ENCODE data around the gene EPHA7. TPM values are rescaled to one million over a fixed set of nuclear protein-coding genes. Genes with fewer than 3 reads are reported as not detected.

EPHA7 gene
- total RNA-seq, 1 experiment from 2014 or later: not detected

- in situ Hi-C loops (cut with HindIII; ENCODE audit: low pct_unique_long_range_greater_than_20kb, low sequenced_read_pairs): no loop called here
- DNase-seq (ENCODE audit: low read depth): no peak
Observed at GRCh38 chr6:93403390-93403789, 16.0 kb downstream of the EPHA7 start.

DNA sequence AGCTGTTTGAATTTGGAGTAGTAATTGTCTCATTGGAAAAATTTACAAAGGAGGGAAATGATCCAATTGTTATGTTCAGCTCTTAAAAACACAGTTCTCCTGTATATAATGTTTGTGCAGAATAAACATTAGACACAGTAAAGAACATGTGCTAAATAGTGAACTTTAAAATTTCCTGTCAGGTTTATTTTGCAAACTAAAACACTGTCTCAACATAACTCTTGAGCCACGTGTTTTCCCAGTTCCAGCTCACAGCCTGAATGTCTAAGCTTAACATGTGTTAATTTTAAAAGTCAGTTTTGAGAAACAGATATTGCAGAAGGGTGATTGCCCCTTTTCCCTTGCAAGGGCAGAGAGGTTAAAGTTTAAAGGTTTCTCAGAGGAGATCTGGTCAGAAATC is 20.6 kb downstream of the EPHA7 start:
- in situ Hi-C loops (cut with HindIII; ENCODE audit: low pct_unique_long_range_greater_than_20kb, low sequenced_read_pairs): no loop called here
- DNase-seq (ENCODE audit: low read depth): no peak

DNA sequence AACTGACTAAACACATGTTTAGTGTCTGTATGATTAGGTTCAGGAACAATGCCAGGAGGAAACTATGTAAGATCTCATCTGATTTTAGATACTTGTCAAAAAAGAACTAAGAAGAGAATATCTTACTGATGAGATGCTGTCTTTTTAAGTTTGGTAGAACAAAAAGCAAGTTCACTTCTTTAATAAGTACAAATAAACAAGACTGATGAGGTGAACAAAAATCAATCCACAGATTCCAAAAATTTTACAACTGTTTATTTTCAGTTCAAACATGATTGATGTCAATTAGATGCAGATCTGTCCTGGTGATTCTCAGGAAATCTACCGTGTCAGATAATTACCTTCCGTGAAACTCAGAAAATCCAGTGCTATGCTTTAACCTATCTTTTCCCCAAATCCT is 24.9 kb downstream of the EPHA7 start:
- in situ Hi-C loops (cut with HindIII; ENCODE audit: low pct_unique_long_range_greater_than_20kb, low sequenced_read_pairs): no loop called here
- DNase-seq (ENCODE audit: low read depth): no peak

- no peak for DNase-seq (ENCODE audit: low read depth)
- in situ Hi-C loops (cut with HindIII; ENCODE audit: low pct_unique_long_range_greater_than_20kb, low sequenced_read_pairs): no loop called here
Observed at GRCh38 chr6:93393554-93394074, 25.7 kb downstream of the EPHA7 start.

DNA sequence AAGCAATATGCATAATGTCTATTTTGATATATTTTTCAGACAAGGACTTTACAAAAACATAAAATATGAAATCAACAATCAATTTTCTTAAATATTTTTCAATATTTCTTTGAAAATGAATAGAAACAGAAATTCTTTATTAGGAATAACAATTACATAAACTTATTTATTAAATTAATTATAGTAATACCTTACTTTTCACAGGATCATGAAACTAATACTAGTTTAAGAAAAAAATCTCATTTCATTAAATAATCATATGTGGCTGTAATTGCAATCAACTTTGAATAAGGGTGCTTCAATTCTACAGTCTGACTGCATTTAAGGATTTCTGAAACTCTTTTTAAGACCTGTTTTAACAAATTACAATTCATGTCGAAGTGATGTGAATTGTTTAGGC is 26.6 kb downstream of the EPHA7 start:
- no peak for DNase-seq (ENCODE audit: low read depth)
- in situ Hi-C loops (cut with HindIII; ENCODE audit: low pct_unique_long_range_greater_than_20kb, low sequenced_read_pairs): no loop called here

GRCh38 chr6:93391965-93392364 is 27.4 kb downstream of the EPHA7 start:
- in situ Hi-C loops (cut with HindIII; ENCODE audit: low pct_unique_long_range_greater_than_20kb, low sequenced_read_pairs): no loop called here
- no peak for DNase-seq (ENCODE audit: low read depth)

- in situ Hi-C loops (cut with HindIII; ENCODE audit: low pct_unique_long_range_greater_than_20kb, low sequenced_read_pairs): no loop called here
- DNase-seq (ENCODE audit: low read depth): no peak
Observed at GRCh38 chr6:93389192-93389591, 30.2 kb downstream of the EPHA7 start.

DNA sequence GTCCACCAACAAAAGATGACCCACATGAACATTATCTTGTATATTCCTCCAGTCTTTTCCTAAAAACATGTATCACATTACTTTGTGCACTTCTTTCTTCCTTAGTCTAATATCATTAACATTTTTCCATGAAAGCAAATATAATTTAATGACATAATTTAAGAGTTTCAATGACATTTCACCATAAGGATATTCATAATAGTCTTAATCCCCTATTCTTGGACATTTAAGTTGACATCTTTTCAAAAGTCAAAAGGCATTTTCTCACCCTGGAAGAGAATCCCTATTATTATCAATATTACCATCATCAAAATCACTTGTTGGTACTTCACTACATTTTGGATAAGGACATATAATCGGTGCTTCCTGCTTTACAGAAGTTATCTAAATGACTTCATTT is 31.3 kb downstream of the EPHA7 start:
- in situ Hi-C loops (cut with HindIII; ENCODE audit: low pct_unique_long_range_greater_than_20kb, low sequenced_read_pairs): no loop called here
- no peak for DNase-seq (ENCODE audit: low read depth)

DNA sequence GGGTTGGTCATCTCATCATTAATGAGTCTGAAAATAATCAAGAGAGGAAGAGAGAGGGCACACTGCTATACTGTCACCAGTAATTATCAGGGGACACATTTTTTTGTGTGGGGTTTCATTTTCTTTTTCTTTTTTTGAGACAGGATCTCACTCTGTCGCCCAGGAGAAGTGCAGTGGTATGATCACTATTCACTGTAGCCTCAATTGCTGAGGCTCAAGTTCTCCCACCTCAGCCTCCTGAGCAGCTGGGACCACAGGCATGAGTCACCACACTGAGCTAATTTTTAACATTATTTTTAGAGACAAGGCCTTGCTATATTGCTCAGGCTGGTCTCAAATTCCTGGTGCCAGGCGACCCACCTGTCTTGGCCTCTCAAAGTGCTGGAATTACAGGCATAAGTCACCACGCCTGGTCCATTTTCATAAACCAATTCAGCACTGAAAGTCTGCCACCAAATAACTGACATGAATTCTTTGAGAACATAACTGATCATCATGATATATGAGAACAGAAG is 43.3 kb downstream of the EPHA7 start:
- DNase-seq (ENCODE audit: low read depth): no peak
- in situ Hi-C loops (cut with HindIII; ENCODE audit: low pct_unique_long_range_greater_than_20kb, low sequenced_read_pairs): no loop called here

DNA sequence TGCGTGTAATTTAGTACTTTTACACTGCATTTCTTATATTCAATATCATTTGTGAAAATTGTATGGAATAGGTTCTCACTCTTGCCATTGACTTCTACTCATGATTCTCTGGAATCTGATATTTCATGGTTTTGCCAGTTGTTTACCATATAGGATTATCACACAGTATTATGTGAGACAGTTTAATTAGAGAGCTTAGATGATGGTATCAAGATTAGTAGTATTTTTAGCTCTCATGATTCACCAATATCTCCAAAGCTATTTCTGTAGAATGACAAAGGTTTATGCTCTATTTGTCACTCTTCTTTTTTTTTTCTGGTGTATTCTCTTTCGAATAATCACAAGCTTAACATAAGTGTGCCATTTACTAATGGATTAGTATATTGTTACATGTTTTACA is 45.9 kb downstream of the EPHA7 start:
- no peak for DNase-seq (ENCODE audit: low read depth)
- in situ Hi-C loops (cut with HindIII; ENCODE audit: low pct_unique_long_range_greater_than_20kb, low sequenced_read_pairs): no loop called here

GRCh38 chr6:93371756-93372155 is 47.6 kb downstream of the EPHA7 start:
- no peak for DNase-seq (ENCODE audit: low read depth)
- in situ Hi-C loops (cut with HindIII; ENCODE audit: low pct_unique_long_range_greater_than_20kb, low sequenced_read_pairs): no loop called here

DNA sequence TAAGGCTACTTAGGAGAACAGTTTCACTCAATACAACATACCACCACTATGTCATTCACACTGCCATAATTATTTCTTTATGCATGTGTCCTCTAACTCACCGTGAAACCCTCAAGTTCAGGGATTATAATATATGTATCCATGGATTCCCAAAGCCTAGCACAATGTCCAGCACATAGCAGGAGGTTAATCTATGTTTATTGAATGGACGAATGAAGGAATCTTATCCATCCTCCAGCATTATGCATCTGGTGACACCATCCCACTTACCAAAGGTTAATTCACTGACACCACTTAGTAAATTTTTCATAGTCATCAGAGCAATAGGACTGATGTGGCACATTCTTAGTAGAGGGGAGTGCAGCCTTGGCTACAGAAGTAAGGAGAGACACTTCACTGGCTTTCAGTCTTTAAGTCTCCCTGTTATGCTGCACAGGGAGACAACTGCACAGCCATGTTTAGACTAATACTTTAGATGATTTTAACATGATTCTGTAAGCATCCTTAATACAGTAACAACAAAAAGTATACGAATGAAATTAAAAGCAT is 49.7 kb downstream of the EPHA7 start:
- in situ Hi-C loops (cut with HindIII; ENCODE audit: low pct_unique_long_range_greater_than_20kb, low sequenced_read_pairs): no loop called here
- DNase-seq (ENCODE audit: low read depth): no peak

- in situ Hi-C loops (cut with HindIII; ENCODE audit: low pct_unique_long_range_greater_than_20kb, low sequenced_read_pairs): no loop called here
- DNase-seq (ENCODE audit: low read depth): no peak
Observed at GRCh38 chr6:93366506-93366905, 52.9 kb downstream of the EPHA7 start.

GRCh38 chr6:93365445-93365844 is 53.9 kb downstream of the EPHA7 start:
- in situ Hi-C loops (cut with HindIII; ENCODE audit: low pct_unique_long_range_greater_than_20kb, low sequenced_read_pairs): no loop called here

DNA sequence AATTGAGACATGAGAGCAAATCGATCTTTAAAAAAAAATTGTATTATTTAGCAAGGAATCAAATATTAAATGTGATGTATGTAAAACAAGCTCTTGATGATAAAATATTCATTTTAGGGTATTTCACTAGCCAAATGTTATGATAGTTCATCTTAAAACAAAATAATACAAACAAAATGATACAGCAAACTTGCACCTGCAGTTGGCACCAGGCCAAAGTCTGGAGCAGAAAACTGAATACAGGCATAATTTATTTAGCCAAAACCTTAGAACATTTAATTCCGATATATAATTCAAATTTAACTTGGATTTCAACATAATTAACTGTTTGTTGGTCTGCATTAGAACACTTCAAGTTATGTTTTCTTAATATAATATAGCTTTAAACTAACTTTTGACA is 60.9 kb downstream of the EPHA7 start:
- no peak for DNase-seq (ENCODE audit: low read depth)
- in situ Hi-C loops (cut with HindIII; ENCODE audit: low pct_unique_long_range_greater_than_20kb, low sequenced_read_pairs): no loop called here

More at GRCh38 chr6:93365445-93365844, 53.9 kb downstream of the EPHA7 start:
- no peak for DNase-seq (ENCODE audit: low read depth)

DNA sequence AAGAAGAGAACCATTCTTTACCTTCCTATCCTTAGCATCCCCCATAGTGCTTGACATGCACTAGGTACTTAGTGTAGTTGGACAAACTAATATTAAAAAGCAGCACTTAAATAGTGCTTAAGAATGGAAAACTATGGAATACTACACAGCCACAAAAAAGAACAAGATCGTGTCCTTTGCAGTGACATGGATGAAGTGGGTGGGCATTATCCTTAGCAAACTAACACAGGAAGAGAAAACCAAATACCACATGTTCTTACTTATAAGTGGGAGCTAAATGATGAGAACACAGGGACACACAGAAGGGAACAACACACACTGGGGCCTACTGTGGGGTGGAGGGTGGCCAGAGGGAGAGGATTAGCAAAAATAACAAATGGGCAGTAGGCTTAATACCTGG is 66.8 kb downstream of the EPHA7 start:
- in situ Hi-C loops (cut with HindIII; ENCODE audit: low pct_unique_long_range_greater_than_20kb, low sequenced_read_pairs): no loop called here

DNA sequence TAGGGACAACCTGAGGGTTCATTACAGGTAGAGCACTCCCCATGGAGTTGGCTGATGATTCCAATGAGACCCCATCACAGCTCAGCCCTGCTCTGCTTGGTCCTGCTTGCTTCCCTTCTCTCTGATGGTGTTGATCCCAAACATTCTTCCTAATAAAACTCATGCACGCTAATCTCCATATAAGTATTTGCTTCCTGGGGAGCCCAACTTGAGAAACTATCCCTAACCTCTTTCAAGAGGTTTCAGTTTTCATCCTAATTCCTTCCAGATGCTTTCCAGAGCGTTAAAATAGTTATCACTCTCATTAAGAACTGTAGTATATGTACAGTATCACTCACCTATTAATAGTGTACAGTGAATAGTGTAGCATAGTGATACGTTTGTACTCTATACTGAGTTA is 68.1 kb downstream of the EPHA7 start:
- in situ Hi-C loops (cut with HindIII; ENCODE audit: low pct_unique_long_range_greater_than_20kb, low sequenced_read_pairs): no loop called here

More for the DNA sequence above, 66.8 kb downstream of the EPHA7 start:
- DNase-seq (ENCODE audit: low read depth): no peak

DNA sequence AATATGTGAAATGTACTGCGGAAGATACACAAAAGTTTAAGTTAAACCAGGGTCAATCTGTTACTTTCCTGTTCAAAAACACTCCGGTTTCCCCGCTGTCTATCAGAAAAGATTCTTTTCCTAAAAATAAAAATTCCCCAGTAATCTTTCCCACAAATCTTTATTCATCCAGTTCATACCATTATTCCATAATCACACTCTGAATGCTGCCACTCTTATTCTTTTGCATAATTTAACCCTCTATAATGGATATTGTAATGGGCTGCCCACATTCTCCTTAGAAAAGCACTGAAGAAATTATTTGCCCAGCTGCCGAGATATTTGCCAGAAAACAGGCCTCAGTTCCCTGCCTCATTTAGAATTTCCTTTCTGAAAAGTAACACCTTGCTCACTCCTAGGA is 68.6 kb downstream of the EPHA7 start:
- DNase-seq (ENCODE audit: low read depth): no peak
- in situ Hi-C loops (cut with HindIII; ENCODE audit: low pct_unique_long_range_greater_than_20kb, low sequenced_read_pairs): no loop called here

More for the DNA sequence above, 68.1 kb downstream of the EPHA7 start:
- no peak for DNase-seq (ENCODE audit: low read depth)

GRCh38 chr6:93344333-93344835 is 75.0 kb downstream of the EPHA7 start:
- no peak for DNase-seq (ENCODE audit: low read depth)
- in situ Hi-C loops (cut with HindIII; ENCODE audit: low pct_unique_long_range_greater_than_20kb, low sequenced_read_pairs): no loop called here

DNA sequence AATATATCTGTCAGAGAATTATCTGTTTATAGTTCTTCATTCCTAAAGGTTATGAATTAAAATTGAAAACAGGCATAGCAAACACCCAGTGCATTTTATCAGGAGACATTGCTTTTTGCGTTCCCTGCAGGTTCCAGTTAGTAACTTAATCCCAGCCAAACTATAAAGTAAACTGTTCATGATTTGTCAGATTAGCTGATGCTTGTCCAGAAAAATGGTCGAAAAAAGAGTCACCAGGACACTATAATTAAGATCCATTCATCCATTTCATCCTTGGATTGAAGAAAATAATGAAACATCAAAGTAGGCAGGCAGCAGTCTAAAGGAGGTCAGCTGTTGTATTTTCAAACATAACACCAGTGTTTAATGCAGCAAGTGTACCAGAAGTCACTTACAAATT is 75.9 kb downstream of the EPHA7 start:
- DNase-seq (ENCODE audit: low read depth): no peak
- in situ Hi-C loops (cut with HindIII; ENCODE audit: low pct_unique_long_range_greater_than_20kb, low sequenced_read_pairs): no loop called here
